Measurements from ENCODE around the gene THAP4.

The THAP4 gene

DNA sequence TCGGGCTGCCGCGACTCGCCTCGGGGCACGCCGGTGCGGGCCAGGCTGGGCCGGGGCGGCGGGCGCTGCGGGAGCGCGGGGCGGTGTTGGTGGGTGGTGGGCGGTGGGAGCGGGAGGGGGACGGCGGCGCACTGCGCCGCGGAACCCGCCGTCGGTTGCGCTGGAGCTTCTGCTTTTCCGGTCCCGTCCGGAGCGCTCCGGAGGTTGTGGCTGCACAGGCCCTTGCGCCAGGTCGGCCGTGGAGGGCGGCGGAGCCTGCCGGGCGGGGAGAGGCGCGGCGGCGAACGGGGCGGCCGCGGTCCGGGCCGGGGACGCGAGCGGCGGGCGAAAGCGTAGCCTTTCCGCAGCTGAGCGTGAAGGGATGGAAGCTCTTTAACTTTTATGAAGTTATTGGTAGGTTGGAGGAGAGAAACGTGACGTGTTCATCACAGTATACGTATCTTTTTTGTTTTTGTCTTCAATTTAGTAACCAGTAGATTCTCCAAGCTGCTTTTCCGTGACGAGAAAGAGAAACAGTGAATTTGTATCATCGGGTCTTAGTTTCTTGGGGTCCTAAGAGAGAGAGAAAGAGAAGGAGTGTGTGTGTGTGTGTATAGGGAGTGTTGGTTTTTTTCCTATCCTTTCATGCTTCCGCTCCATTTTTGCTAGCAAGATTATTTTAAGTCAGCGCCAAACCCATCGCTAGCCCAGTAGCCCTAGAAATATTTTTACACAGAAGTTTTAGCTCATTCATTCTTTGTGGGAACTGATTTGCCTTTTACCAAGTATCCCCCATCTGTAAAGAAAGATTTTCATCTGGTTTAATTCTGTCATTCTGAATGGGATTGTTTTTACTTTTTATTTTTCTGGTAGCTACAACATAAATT is 1.1 kb upstream of the THAP4 start:
- TF ChIP-seq, protein P1, sequence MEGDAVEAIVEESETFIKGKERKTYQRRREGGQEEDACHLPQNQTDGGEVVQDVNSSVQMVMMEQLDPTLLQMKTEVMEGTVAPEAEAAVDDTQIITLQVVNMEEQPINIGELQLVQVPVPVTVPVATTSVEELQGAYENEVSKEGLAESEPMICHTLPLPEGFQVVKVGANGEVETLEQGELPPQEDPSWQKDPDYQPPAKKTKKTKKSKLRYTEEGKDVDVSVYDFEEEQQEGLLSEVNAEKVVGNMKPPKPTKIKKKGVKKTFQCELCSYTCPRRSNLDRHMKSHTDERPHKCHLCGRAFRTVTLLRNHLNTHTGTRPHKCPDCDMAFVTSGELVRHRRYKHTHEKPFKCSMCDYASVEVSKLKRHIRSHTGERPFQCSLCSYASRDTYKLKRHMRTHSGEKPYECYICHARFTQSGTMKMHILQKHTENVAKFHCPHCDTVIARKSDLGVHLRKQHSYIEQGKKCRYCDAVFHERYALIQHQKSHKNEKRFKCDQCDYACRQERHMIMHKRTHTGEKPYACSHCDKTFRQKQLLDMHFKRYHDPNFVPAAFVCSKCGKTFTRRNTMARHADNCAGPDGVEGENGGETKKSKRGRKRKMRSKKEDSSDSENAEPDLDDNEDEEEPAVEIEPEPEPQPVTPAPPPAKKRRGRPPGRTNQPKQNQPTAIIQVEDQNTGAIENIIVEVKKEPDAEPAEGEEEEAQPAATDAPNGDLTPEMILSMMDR (IDR thresholded peaks at IDR 0.05; ENCODE audit: insufficient read depth, low read depth, low read length, missing control alignments), result no peak
- peak overlapping the region; percentile 82 for H3K4me3 ChIP-seq (ENCODE audit: low read depth, low read length)
- DNase-seq (ENCODE audit: low read depth), result peak; percentile 56

DNA sequence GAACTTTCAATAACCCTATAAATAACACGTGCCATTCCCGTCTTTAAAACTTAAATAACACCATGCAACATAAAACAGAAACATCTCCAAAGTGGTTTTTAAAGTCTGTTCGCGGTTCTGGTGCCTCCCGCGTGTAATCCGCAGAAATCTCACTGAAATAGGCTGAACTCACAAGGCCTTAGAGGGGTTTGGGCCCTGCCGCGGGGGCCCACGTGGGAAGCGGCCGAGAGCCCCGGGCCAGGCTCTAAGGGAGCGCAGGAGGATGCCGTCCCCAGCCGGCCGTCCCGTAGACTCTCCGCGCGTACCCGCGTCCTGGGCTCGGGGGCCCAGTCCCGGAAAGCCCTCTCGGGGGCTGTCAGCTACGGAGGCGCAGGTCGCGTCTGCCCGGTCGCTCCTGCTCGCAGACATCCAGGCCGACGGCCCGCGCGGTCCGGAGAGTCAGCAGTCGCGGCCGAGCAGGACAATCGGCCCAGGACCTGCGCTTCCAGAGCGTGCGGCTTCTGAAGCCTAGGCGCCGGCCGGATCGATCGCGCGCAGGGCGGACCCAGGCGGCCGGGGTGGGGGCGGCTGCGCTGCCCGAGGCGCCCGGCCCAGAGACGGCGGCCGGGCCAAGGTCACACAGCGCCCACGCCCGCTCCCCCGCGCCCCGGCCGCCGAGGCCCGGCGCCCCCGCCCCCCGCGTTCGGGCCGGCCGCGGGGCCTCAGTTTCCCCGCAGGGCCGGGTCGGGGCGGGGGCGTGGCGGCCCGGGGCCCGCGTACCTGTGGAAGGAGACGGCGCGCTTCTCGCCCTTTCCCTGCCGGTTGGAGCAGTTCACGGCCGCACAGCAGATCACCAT is 558 bp downstream of the THAP4 start:
- peak; percentile 64 for DNase-seq (ENCODE audit: low read depth)
- peak overlapping the region; percentile 74 for H3K4me3 ChIP-seq (ENCODE audit: low read depth, low read length)
- TF ChIP-seq, protein P1 (IDR thresholded peaks at IDR 0.05; ENCODE audit: insufficient read depth, low read depth, low read length, missing control alignments), result no peak

DNA sequence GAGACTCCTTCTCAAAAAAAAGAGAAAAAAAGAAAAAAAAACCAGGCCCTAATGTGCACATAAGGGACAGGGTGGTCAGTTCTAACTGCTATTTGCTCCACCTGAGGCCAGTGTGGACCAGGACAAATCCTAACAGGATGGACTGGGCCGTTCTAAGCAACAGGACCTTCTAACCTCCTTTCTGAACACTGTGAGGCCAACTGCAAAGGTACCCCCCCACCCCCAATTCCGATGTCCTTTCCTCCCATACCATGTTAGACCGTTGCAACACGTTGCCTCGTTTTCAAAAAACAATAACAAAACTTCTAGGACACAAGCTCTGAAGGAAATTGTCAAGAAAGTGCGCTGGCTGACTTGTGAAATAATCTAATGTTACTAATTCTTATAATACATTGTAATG is 1.2 kb downstream of the THAP4 start:
- peak overlapping the region; percentile 74 for H3K4me3 ChIP-seq (ENCODE audit: low read depth, low read length)
- no peak for DNase-seq (ENCODE audit: low read depth)
- TF ChIP-seq, protein P1 (IDR thresholded peaks at IDR 0.05; ENCODE audit: insufficient read depth, low read depth, low read length, missing control alignments), result no peak

DNA sequence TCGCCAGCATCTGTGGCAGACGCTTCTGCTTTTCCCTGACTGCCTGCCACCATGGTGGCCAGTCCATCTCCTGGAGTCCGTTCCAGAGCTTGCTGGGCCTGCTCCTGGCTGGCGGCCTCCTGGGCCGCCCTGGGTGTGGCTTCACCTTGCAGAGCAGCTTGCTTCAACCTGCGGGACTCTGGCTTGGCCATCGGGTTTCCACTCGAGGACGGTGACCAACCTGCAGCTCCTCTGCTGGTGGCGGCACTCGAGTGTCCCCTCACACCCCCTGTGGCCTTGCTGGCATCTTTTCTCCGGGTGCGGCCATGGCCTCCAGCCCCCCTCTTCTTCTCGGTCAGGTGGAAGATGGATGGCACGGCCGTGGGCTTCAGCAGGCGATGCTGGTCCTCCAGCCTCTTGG is 3.4 kb downstream of the THAP4 start:
- no peak for DNase-seq (ENCODE audit: low read depth)
- no peak overlapping the region for H3K4me3 ChIP-seq (ENCODE audit: low read depth, low read length)
- TF ChIP-seq, protein P1 (IDR thresholded peaks at IDR 0.05; ENCODE audit: insufficient read depth, low read depth, low read length, missing control alignments), result no peak

DNA sequence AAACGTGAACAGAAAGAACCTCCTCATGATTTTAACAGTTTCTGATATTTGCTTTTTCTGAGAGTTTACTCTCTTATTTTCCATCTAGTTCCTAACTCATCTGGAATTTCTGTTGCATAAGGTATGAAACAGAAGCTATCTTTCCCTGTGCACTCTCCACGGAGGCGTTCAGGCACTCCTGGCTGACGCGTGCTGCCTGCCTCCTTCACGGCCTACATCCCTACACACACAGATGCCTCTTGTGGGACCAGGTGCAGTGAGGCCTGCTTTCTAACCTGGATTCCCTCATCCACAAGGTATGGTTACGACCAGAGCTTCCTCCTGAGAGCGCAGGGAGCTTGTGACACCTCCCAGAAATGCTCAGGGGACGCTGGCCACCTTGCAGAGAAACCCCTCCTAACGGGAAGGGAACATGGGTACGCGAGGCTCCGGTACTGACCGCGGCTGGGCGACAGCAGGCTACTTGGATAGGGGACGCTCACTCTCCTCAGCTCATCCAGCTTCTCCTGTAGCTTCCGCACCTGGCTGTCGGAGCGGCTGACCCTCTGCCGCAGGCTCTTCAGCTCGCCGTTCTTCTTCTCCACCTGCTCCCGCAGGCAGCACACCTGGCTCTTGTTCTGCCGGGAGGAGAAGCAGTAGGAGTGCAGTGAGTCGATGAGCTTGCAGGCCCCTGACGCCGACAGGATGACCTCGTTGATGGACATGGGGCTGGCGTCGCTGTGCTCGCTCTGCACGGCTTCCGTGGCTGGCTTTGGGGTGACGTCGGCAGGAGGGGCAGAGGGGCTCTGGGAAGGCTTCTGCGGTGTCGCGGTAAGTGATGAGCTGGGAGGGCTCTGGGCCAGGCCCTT is 4.3 kb downstream of the THAP4 start:
- TF ChIP-seq, protein P1 (IDR thresholded peaks at IDR 0.05; ENCODE audit: insufficient read depth, low read depth, low read length, missing control alignments), result no peak
- H3K4me3 ChIP-seq (ENCODE audit: low read depth, low read length), result no peak overlapping the region
- DNase-seq (ENCODE audit: low read depth), result no peak

DNA sequence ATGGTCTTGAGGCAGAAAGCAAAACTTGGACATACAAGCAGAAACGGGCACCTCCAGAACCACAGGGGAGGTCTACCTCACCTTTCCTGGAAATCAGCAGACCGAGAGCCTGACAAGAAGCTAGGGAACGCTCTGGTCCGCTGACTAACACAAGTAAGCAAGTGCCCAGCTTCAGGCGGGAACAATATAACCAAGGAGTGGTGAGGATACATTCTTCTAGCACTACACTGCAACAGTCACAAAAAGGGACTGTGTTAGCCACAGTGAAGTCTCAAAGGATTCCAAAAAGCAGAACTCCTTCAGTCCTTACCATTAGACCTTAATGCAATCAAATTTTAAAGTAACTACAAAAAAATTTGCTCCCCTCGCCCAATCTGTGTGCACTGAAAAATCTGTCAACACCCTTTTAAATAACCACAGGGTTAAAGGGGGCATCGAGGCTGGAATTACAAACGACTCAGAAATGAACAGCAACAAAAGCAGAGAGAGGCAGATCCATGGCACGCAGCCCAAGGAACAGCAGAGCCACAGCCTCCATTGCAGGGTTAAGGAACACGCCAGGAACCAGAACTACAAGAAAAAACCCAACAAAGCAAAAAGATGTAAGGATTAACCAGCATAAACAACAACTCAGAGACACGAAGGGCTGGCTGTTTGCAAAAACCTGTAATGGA is 7.1 kb downstream of the THAP4 start:
- no peak for DNase-seq (ENCODE audit: low read depth)
- TF ChIP-seq, protein P1 (IDR thresholded peaks at IDR 0.05; ENCODE audit: insufficient read depth, low read depth, low read length, missing control alignments), result no peak

More for the DNA sequence above, 7.1 kb downstream of the THAP4 start:
- H3K4me3 ChIP-seq (ENCODE audit: low read depth, low read length), result no peak overlapping the region

Data from GM12865 (cell line).